Epidermal melanocyte (primary cell): ENCODE measurements around the gene ANKRD17.
"Not testable (repeated sequence)": the region's sequence is repeated elsewhere in the genome, so short reads cannot be mapped to it uniquely, and the experiment has no call there.

Source experiments
- DNase-seq: peaks from one replicate; pipeline ENCODE4 v3.0.0; 2011; ENCODE audit warnings: low spot score; ENCODE audit not compliant: insufficient read length

Gene ANKRD17

DNA sequence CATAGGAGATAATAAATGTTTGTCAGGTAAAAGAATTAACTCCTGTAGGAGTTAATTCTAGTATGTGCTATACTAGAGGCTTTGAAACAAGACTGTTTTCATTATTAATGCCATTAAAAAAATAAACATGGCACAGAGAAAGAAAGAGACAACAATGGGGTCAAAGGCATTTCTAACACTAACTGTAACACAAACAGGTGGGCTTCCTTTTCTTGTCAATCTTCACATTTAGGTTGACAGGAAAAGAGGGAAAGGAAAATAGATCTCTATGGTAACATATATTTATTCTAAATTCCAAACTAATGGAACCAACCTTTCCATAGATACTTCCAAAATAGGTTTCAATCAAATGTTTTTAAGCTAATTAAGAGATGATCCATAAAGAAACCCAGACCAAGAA is 9.8 kb downstream of the ANKRD17 start:
- DNase-seq = no peak

DNA sequence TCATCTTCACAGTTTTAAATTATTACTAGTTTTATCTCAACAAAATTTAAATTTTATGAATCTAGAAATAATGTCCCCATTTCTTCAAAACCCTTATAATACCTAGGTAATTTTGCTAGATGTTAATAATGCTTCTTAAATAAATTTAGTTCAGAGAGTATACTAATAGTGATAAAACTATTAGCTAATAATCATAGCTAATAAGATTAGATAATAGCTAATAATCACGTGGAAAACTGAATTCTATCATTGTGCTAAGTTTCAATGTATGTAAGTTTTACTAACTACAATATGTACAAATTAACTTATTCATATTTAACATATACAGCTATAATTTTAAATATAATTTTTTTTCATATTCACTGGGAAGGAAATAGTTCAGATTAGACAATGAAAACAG is 10.2 kb downstream of the ANKRD17 start:
- DNase-seq = no peak

DNA sequence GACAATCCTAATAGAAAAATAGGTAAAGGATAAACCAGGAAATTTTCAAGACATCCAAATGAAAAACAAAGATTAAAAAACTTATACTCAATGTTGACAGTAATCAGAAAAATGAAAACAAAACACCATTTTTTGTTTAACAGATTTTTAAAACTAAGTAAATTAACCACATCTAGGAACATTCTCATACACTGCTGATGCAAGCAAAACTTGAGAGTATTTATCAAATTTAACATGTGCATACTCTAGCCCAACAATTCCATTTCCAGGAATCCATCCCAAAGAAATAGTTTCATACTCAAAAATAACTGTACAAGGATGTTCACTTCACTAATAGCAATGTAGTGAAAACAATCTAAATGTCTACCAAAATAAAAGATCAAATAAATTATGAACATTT is 11.5 kb downstream of the ANKRD17 start:
- no peak for DNase-seq

DNA sequence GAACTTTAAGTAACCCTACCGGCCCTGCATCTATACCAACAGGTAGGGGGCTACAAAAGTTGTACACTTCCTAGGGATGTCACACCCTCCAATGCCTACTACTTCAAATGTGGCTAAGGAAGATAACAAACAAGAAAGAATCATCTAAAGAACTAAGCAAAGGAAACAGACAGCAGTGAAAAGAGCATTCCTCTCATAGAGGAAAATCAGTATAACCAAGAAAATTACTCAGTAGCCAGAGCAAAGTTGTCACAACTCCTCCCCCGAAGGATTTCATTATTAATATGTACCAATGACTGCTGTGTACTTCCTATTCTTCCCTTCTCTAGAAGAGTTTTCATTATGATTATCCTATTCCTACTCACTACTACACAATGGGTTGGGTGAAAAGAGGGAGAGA is 12.6 kb downstream of the ANKRD17 start:
- no peak for DNase-seq

DNA sequence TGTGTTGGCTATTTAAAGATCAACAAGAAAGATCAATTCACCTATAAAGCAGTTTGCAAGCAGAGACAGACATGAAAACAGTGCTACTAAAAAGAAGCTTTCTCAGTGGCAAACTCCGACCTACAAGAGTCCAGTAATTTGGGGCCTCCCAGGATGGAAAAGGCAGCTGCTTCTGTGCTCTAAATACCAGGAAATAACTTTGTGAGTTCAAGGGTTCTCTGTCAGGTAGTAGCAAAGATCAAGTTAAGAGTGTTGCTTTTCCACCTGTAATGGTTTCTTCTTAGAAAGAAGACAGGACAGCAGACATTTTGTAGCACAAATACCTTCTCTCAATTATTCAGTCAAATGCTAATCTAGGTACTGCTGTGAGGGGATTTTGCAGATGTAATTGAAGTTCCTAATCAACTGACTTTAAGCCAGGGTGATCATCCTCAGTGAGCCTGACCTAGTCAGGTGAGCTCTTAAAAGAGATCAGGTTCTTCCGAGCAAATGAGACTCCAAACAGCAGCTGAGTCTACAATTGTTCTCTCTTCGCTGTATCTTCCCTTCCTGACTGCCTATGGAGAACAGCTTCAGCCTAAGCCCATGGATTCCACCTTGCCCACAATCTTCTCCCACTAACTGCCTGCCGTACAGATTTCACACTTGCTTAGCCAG is 13.5 kb downstream of the ANKRD17 start:
- DNase-seq = no peak

DNA sequence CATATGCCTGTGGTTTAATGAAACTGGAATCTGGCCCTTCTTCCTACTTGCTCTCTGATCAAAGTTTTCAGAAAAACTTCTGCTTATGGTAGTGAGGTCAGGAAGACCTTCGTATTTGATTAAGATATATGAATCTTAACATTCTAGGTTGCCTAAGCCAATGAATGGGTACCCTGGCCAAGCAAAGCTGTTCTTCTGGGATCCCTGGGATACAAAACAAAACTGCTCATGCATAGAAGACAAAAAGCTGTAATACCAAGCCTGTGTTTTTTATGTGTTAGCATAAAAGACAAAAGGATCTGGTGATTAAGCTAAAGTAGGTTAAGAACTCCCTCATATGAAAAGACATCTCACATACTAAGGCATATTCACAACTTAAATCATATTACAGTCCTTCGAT is 21.6 kb downstream of the ANKRD17 start:
- no peak for DNase-seq

DNA sequence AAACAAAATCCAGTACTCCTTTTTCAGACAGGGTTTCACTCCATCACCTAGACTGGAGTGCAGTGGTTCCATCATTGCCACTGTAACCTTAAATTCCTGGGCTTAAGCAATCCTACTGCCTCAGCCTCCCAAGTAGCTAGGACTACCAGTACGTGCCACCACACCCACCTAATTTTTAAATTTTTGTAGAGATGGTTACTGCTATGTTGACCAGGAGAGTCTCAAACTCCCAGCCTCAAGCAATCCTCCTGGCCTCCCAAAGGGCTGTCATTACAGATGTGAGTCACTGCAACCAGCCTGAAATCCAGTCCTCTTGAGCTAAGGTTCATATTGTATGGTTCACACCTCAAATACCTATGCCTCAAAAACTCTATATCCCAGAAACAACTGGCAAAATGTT is 22.4 kb downstream of the ANKRD17 start:
- no peak for DNase-seq

DNA sequence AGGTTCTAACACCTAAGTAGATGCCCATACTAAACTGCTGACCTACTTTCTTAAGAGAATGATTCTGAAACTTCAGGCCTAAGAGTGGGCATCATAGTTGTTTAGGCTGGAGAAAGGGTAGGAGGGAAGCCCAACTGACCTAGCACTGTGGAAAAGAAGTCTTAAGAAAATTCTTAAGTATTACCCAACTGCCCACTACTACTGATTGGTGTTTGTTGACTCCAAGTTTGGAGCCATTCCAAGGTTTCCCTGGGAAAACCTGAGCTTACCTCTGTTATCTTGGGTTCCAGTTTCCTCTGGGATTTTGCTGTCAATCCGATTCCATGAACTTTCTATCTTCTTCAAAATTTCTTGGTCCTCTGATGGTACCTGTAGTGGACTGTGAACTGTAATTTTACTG is 23.9 kb downstream of the ANKRD17 start:
- DNase-seq = no peak

DNA sequence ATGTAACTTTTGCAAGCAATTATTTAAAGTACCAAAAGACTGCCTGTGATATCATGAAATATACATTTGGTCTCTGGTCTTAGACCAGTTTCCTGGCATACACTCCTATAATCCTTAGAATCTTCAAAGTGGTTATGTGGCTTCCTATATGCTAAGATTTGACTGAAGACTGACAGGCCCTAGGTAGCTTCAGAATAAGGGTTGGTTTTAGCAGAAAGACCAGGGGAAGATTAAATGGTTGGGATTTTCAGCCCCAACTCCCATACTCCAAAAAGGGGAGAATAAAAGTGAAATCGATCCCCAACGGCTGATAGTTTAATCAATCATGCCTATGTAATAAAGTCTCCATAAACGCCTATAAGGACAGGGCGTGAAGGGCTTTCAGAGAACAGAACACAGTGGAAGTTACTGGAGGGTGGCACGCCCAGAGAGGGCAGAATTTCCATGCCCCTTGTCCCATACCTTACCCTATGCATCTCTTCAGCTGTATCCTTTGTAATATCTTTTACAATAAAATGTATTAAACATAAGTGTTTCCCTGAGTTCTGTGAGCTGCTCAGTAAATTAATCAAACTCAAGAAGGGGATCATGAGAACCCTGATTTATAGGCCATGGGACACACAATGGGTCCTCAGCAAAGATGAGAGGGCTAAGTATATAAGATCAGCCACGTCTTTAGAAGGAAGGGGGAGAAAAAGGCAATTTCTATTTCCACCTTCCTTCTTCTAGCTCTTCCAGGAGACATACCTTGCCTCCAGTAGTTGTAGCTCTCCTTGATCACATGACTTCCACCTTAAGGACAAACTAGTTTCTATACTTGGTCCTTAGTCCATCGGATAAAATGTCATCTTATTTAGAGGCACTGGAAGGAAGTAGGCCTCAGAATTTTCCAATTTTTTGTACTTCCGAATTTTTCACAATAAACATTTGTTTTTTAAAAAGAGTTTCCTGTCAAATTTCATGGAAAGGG is 26.8 kb downstream of the ANKRD17 start:
- DNase-seq = no peak

DNA sequence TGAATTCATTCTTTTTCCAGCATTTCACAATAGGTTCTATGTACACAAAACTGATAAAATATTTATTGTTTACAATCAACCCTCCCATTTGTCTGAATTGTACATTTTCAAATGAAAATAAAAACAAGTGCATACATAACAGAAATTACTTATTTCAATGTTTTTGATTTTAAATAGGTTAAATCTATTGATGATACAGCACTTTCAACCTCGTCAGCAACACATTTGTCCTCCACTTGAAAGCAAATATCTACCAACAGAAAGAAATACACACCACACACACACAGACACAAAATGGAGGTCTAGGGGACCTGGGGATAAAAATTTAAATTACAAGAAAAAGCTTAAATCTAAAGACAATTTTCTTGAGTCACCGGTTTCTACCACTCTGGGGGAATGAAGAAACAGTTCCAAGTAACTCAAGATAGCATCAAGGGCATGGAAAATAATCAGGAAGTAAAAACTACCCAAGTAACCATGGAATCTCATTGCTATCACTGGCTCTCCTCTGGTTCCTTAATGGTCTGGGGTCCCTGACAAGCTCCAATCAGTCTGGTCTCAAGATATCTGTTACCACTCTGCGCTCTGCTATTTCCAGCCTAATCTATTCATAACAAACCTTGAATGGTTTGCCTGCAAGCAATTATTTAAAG is 27.6 kb downstream of the ANKRD17 start:
- DNase-seq = no peak

DNA sequence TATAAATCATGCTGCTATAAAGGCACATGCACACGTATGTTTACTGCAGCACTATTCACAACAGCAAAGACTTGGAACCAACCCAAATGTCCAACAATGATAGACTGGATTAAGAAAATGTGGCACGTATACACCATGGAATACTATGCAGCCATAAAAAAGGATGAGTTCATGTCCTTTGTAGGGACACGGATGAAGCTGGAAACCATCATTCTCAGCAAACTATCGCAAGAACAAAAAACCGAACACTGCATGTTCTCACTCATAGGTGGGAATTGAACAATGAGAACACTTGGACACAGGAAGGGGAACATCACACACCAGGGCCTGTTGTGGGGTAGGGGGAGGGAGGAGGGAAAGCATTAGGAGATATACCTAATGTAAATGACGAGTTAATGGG is 29.8 kb downstream of the ANKRD17 start:
- DNase-seq = not testable (repeated sequence)

DNA sequence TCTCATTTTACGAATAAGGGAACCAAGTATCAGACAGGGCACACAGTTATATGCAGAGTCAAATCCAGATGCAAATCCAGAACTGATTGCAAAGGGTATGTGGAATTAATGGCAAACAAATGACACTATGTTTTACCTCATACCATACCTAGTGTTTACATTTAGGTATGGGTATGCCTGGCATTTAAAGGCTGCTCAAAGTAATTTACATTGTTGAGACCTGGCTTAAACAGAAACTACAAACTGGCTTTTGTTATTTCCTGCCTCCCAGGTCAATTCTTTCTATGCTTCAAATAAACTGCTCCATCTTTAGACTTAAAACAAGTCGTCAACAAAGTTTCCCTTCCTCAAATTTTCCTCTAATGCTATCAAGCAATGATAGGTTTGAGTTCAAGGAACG is 33.7 kb downstream of the ANKRD17 start:
- DNase-seq = no peak

DNA sequence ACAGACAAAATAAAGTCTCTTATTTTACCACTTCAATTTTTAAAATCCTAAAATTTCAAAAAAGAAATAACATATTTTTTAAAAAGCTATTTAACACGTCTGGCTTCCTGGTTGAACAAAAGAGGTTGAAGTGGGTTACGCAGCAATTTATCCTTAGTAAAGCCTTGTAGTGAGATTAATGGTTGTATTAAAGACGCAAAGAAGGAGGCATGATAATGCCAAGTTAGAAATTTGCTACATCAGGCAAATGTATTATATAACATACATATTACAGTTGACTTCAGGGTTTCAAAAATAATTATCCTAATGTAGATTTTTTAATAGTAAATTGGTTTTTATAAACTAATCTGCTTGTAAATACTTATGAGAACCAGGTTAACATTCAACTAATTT is 35.3 kb downstream of the ANKRD17 start:
- DNase-seq = no peak

DNA sequence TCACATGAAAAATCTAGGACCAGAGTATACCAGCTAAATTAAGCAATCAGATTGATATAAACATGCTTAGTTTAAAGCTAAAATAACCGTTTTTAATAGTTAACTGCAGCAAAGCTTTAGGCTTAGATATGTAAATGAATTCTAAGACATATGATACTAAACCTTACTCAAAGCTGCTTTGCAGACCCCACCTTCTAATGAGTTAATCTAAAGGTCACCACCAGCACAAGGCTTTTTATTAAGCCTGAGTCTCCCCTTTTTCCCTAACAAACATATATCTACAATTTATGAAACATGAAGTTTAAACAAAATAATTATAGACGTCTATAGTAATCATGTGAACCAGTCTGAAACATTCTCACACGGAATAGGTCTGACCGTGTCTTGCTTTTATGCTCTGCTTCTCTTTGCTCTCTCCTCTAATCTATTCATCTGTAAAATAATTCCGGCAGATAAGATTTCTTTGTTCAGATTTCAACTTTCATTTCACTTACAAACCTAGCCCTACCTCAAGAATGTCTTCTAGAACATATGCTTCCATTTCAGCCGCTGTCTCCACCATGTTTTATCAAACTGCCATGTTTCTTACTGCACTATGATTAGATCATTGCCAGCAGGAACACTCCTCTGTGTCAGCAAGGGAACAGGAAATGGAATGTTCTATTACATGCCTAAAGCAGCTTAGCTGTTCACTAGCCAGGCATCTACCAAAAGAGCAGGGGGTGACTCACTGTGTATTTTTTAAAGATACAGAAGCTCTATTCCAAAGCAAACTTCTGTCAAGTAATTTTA is 35.9 kb downstream of the ANKRD17 start:
- peak; percentile 75 for DNase-seq

DNA sequence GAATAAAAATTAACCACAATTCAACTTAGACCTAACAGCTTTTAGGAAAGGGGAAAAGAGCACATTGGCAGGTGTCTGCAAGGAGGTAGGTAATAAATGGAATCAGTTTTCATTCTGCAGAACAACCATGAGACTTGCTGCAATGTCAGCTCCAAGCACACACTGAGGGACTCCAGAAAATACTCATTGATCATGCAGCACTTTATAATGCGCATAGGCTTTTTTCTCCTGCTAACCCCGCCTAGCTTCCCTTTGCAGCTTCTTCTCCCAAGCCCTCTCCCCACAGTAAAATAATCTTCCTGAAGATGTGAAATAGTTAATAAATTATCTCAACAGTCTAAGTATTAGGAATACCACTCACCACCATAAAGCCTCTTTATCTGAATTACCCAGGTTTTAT is 36.9 kb downstream of the ANKRD17 start:
- DNase-seq = no peak

DNA sequence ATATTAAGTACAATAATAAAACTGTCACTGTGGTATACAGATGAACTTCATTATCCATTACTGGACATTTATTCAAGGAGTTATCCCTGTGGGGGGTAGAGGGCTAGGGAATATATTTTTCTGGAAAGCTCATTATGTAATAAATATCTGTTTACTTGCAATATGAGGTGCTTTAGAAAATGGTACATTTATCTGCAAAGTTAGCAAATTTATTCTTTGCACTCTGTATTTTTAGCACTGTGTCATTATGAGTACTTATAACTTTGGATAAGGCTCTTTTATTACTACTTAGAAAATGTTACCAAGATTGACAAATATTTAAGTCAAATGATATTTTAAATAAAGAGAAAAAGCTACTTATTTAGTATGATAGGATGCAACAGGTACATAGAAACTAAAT is 37.8 kb downstream of the ANKRD17 start:
- DNase-seq = no peak

DNA sequence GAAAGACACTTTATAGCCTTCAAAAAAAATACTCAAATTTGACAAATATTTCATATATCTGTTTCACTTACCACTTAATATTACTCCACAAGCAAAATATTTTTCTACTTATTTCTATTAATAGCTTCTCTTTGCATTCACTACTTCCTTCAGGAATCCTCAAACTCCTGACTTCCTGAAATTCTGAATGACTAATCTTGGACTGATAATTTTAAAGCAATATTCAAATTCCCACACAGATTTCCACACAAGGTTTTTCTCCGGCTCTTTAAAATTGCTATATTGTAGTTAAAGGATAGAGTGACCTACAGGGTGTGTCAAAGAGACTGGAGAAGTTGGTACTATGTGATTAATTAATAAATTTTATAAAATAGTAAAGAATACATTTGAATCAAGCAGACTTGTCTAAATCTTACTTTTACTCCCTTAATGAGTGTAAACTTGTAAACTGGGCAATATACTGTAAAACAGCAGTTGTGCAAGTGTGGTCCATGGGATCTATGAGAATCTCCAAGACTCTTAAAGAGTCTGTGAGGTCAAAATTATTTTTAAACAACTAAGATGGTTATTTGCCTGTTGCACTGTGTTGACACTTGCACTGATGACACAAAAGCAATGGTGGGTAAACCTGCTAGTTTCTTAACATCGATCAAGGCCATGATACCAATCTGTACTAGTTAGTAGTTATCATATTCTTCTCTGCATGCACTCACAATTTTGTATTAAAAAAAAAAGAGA is 44.5 kb downstream of the ANKRD17 start:
- DNase-seq = no peak

DNA sequence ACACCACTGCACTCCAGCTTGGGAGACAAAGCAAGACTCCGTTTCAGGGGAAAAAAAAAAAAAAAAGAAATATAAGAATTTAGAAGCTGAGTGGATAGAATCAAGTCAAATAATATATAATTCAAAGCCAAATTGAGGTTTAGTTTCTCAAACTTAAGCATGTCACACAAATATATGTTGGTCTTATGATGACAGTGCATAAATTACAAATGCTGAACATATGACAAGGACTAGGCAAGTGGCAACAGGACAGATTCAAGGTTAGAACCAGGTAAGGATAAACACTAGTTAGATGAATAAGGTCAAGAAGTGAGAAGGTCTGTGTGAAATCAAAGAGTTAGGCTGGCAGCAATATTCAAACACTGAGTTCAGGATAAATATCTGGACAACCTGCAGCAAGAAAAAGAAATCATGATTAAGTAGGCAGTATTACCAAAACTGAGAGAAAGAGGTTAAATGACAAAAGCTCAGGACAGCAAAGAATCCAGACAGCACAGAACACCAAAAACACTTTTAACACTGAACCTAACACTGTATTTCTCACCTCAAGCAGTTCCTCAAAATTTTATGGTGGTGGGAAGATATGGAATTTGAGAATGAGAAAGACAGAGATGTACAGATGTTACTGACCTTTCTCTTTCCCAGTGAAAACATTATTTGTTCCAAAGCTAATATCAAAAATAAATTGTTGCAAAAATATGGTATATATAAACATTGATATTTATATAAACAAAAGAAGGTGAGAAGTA is 45.4 kb downstream of the ANKRD17 start:
- no peak for DNase-seq

DNA sequence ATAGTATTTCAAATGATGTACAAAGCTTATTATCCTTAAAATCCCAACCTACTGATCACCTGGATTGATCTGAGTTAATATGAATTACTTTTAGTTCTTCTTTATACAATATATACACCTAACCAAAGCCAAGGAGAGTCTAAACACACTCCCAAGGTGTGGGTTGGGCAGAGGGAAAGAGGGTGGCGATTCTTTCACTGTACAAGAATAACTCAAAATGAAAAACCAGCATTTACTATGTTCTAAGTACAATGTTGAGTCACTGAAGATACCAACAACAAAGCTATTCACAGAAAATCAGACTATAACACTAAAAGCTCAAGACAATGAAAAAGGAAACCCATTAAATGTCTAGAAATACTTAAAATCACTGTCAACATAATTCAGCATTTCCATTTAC is 46.6 kb downstream of the ANKRD17 start:
- DNase-seq = no peak

DNA sequence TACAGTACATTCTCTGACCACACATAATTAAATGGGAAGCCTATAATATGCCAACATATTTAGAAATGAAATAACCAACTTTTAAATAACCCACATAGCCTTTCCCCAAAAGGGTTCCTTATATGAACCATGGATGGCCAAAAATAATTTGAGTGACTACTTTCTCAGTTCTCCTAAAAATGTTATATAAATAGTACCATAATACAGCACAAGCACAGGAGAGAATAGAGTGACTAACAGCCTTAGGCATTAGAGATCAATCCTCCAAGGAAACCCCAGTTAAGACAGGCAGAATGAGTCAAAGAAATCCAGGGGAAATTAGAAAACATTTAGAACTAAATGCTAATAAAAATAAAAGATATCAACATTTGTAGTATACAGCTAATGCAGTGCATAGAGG is 50.2 kb downstream of the ANKRD17 start:
- DNase-seq = no peak
